Activated CD8-positive, alpha-beta T cell treated with anti-CD3 and anti-CD28 coated beads for 36 hours (primary cell): Measurements from ENCODE around the gene VTI1A. TPM values are rescaled to one million over a fixed set of nuclear protein-coding genes. Genes with fewer than 3 reads are reported as not detected.
"Not testable (repeated sequence)": the region's sequence is repeated elsewhere in the genome, so short reads cannot be mapped to it uniquely, and the experiment has no call there.

Experiments
- ATAC-seq: fragments of 200-7000 bp; cut with Tn5 transposase; one replicate; pipeline ENCODE4 v1.10.0; 2021; ENCODE audit warnings: mild to moderate bottlenecking, moderate library complexity
- CTCF ChIA-PET: fragments of 350-600 bp; sonication (Branson Sonifier 250); formaldehyde crosslinking; loops from one replicate; lab custom pipeline; 2021; ENCODE audit warnings: antibody characterized with exemption; lab: Charles Lee
- POLR2A ChIA-PET: fragments of 350-600 bp; sonication (Branson Sonifier 250); formaldehyde crosslinking; loops from one replicate; lab custom pipeline; 2021; ENCODE audit warnings: antibody characterized with exemption; lab: Charles Lee
- DNase-seq: peaks from one replicate; pipeline ENCODE4 v3.0.0-alpha.2; 2020
- H3K27ac Mint-ChIP-seq: one replicate; pipeline ENCODE4 v1.8.0; 2021; ENCODE audit warnings: mild to moderate bottlenecking, mixed read lengths
- H3K27me3 Mint-ChIP-seq: one replicate; pipeline ENCODE4 v1.8.0; 2021; ENCODE audit warnings: mixed read lengths
- H3K36me3 Mint-ChIP-seq: one replicate; pipeline ENCODE4 v1.8.0; 2021; ENCODE audit warnings: low read depth, mixed read lengths
- H3K4me1 Mint-ChIP-seq: one replicate; pipeline ENCODE4 v1.8.0; 2021; ENCODE audit warnings: low read depth, mixed read lengths
- H3K4me3 Mint-ChIP-seq: one replicate; pipeline ENCODE4 v1.8.0; 2021; ENCODE audit warnings: mild to moderate bottlenecking, moderate library complexity, mixed read lengths
- H3K9me3 Mint-ChIP-seq: one replicate; pipeline ENCODE4 v1.8.0; 2021; ENCODE audit warnings: mixed read lengths
- intact Hi-C: fragments of 100-400 bp; cut with micrococcal nuclease; formaldehyde crosslinking; loops from one replicate; pipeline ENCODE4 v1.10.0; 2022
- total RNA-seq, 2 experiments: library from RNA; stranded (reverse); gene quantifications; one replicate each; pipeline ENCODE4 v1.2.3, GENCODE V29; 2021
- TF ChIP-seq, protein P1 (sequence below): fragments of 200-600 bp; IDR thresholded peaks from one replicate; pipeline ENCODE4 v1.8.0; 2022; ENCODE audit warnings: antibody characterized with exemption, mild to moderate bottlenecking

The VTI1A gene
- total RNA-seq = 10 to 100 TPM; 29.4 to 30.0 TPM

DNA sequence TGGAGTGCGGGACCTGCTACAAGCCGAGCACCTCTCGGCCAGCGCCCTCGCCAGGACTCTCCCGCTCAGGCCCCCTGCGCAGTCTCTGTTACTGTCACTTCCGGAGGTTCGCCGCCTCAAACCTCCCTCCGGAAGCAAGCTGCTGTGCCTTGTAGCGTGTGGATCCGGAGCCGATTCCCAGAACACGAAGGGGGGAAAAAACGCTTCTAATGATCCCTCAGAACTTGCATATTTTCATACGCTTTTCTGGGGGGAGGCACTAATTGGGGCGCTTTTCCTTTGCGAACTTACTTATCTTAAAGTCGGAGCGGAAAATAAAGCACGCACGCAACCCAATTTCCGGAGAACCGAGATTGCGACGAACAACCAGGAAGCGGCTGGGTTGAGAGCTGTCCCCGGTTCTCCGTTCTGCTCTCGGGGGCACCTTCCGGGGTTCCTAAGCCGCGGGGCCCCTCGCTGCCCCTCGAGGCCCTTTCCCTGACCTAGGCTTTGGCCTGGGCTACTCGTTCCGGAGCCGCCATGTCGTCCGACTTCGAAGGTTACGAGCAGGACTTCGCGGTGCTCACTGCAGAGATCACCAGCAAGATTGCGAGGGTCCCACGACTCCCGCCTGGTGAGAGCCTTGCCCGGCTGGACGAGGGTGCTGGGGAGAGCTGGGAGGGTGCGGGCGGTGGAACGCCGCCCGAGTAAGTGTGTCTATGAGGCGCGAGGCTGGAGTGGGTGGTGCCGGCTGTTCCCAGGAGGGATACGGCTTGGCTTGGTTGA, at the start of gene VTI1A, which contains the start of gene ZDHHC6:
VTI1A (plus strand) TSS at position 361 of the 765 bp plus-strand sequence; CDS start at position 520, 159 bp downstream.
ZDHHC6 (minus strand) TSS at position 60 of the 765 bp plus-strand sequence. CDS start 1,478 bp downstream, outside the sequence.
- Mint-ChIP-seq H3K4me3 (peak within 1 kb of the TSS; percentile 88), H3K4me1 (peaks cover 51% of the 10 kb centered on the region)
- TF ChIP-seq, protein P1, sequence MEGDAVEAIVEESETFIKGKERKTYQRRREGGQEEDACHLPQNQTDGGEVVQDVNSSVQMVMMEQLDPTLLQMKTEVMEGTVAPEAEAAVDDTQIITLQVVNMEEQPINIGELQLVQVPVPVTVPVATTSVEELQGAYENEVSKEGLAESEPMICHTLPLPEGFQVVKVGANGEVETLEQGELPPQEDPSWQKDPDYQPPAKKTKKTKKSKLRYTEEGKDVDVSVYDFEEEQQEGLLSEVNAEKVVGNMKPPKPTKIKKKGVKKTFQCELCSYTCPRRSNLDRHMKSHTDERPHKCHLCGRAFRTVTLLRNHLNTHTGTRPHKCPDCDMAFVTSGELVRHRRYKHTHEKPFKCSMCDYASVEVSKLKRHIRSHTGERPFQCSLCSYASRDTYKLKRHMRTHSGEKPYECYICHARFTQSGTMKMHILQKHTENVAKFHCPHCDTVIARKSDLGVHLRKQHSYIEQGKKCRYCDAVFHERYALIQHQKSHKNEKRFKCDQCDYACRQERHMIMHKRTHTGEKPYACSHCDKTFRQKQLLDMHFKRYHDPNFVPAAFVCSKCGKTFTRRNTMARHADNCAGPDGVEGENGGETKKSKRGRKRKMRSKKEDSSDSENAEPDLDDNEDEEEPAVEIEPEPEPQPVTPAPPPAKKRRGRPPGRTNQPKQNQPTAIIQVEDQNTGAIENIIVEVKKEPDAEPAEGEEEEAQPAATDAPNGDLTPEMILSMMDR = no peak

DNA sequence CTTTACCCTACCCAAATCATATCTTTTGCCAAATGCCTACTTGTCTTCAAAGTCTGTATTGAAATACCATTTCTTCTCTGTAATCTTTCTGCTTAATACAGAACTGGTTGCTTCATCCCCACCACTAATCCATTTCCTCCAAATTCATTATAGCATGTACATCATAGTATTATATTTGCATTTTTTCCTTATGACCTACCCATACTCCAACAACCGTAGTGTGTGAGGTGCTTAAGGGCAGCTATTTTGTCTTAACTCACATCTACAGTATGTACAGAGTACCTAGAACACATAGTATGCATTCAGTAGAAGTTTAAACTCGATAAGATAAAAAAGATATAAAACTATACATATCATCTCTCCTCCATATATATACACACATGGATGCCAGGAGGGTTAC, 49.4 kb upstream of the VTI1A start:
- Mint-ChIP-seq H3K4me3 (no peak overlapping the region), H3K9me3 (no peaks in the 10 kb centered on the region), H3K36me3 (peaks cover 22% of the 10 kb centered on the region), H3K27ac (no peak overlapping the region), H3K27me3 (no peaks in the 10 kb centered on the region), H3K4me1 (peaks cover 8% of the 10 kb centered on the region)
- TF ChIP-seq, protein P1 = no peak
- POLR2A ChIA-PET = no interaction called here
- CTCF ChIA-PET = no interaction called here
- intact Hi-C loops = no loop called here
- ATAC-seq (no peak), DNase-seq (no peak)

More for the DNA sequence above, at the start of gene VTI1A, which contains the start of gene ZDHHC6:
- CTCF ChIA-PET = interaction anchor here (1.2 to 1.9 kb wide), 6 partner anchors 10 to 72 kb away, joined by 3 to 10 read pairs (median 7); no protein-coding TSS in a partner anchor
- POLR2A ChIA-PET = interaction anchor here (0.7 to 2.9 kb wide), 12 partner anchors 9 to 327 kb away, joined by 3 to 33 read pairs (median 4); partner anchors contain the start of gene ACSL5
- Mint-ChIP-seq H3K36me3 (peaks cover 32% of the 10 kb centered on the region), H3K27ac (peak within 1 kb of the TSS; percentile 92), H3K9me3 (no peaks in the 10 kb centered on the region), H3K27me3 (no peaks in the 10 kb centered on the region)
- peak; percentile 89 for DNase-seq
- intact Hi-C loops = no loop called here
- peak; percentile 93 for ATAC-seq

DNA sequence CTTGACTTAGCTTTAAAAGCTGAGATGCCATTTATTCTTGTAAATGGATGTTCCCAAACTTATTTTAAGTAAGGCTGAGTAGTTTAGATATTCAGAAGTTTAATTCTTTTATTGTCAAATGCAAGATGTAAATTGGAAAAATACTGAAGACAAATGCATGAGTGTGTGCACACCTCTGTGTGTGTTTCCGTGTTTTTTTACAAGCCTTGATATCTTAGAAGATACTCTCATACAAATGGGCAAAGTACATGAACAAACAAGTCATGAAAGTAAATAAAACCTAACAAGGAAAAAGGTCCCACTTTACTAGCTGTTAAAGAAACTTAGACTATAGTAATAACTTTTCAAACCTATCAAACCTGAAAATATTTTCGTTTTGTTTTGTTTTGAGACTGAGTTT, 44.1 kb upstream of the VTI1A start:
- ChIA-PET CTCF (interaction anchor here (1.1 kb wide), 1 partner anchor 18 kb away, joined by 3 read pairs; no protein-coding TSS in a partner anchor), POLR2A (no interaction called here)
- H3K4me1 Mint-ChIP-seq = peaks cover 8% of the 10 kb centered on the region
- H3K36me3 Mint-ChIP-seq = peaks cover 55% of the 10 kb centered on the region
- no peak for ATAC-seq
- H3K4me3 Mint-ChIP-seq = no peak overlapping the region
- intact Hi-C loops = no loop called here
- H3K27ac Mint-ChIP-seq = peak overlapping the region; percentile 1
- H3K27me3 Mint-ChIP-seq = no peaks in the 10 kb centered on the region
- H3K9me3 Mint-ChIP-seq = peaks cover 1% of the 10 kb centered on the region
- TF ChIP-seq, protein P1 = no peak
- no peak for DNase-seq

DNA sequence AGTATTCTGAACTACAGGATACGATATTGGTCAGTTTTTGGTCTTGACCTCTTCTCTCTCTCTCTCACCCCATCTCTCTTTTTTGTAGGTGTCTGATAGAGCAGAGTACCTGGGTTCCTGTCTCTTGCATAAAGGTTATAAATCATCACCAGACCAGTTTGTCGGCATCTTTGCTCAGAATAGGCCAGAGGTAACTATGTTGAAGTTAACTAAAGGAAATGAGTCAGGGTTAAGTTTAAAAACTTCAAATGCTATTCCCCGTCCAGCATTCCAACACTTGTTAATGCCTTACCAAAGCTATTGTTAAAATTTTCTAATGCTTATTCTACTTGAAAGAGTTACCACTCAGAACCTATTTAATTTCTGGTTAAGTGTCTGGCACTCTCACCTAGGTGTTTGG, 42.4 kb upstream of the VTI1A start:
- Mint-ChIP-seq H3K27ac (peak overlapping the region; percentile 32), H3K4me3 (no peak overlapping the region), H3K27me3 (no peaks in the 10 kb centered on the region), H3K36me3 (peaks cover 60% of the 10 kb centered on the region), H3K9me3 (peaks cover 1% of the 10 kb centered on the region), H3K4me1 (peaks cover 8% of the 10 kb centered on the region)
- TF ChIP-seq, protein P1 = no peak
- DNase-seq = no peak
- POLR2A ChIA-PET = no interaction called here
- CTCF ChIA-PET = interaction anchor here (0.5 to 0.8 kb wide), 2 partner anchors 19 to 21 kb away, joined by 3 read pairs; no protein-coding TSS in a partner anchor
- intact Hi-C loops = no loop called here
- no peak for ATAC-seq

DNA sequence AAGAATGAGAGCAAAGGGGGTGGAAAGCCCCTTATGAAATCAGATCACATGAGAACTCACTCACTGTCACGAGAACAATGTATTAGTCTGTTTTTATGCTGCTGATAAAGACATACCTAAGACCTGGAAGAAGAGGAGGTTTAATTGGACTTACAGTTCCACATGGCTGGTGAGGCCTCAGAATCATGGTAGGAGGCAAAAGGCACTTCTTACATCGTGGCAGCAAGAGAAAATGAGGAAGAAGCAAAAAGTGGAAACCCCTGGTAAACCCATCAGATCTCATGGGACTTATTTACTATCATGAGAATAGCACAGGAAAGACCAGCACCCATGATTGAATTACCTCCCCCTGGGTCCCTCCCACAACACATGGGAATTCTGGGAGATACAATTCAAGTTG, 40.2 kb upstream of the VTI1A start:
- H3K4me1 Mint-ChIP-seq, H3K27me3 Mint-ChIP-seq, DNase-seq, intact Hi-C loops, H3K27ac Mint-ChIP-seq, H3K4me3 Mint-ChIP-seq, CTCF ChIA-PET, ATAC-seq, H3K9me3 Mint-ChIP-seq, POLR2A ChIA-PET: not testable (repeated sequence)
- peaks cover 66% of the 10 kb centered on the region for H3K36me3 Mint-ChIP-seq
